Measurements from ENCODE around the gene ZBTB2.

ZBTB2 gene

GRCh38 chr6:151341476-151342195 lies 49.7 kb downstream of the ZBTB2 start:
- TF ChIP-seq, protein P1, sequence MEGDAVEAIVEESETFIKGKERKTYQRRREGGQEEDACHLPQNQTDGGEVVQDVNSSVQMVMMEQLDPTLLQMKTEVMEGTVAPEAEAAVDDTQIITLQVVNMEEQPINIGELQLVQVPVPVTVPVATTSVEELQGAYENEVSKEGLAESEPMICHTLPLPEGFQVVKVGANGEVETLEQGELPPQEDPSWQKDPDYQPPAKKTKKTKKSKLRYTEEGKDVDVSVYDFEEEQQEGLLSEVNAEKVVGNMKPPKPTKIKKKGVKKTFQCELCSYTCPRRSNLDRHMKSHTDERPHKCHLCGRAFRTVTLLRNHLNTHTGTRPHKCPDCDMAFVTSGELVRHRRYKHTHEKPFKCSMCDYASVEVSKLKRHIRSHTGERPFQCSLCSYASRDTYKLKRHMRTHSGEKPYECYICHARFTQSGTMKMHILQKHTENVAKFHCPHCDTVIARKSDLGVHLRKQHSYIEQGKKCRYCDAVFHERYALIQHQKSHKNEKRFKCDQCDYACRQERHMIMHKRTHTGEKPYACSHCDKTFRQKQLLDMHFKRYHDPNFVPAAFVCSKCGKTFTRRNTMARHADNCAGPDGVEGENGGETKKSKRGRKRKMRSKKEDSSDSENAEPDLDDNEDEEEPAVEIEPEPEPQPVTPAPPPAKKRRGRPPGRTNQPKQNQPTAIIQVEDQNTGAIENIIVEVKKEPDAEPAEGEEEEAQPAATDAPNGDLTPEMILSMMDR (IDR thresholded peaks at IDR 0.05; ENCODE audit: borderline replicate concordance, control extremely low read depth, extremely low read depth, insufficient read depth, missing control alignments) = no peak
- in situ Hi-C loops (cut with MboI; ENCODE audit: low sequenced_read_pairs, unreplicated experiment) = no loop called here
- DNase-seq (ENCODE audit: low spot score) = no peak

DNA sequence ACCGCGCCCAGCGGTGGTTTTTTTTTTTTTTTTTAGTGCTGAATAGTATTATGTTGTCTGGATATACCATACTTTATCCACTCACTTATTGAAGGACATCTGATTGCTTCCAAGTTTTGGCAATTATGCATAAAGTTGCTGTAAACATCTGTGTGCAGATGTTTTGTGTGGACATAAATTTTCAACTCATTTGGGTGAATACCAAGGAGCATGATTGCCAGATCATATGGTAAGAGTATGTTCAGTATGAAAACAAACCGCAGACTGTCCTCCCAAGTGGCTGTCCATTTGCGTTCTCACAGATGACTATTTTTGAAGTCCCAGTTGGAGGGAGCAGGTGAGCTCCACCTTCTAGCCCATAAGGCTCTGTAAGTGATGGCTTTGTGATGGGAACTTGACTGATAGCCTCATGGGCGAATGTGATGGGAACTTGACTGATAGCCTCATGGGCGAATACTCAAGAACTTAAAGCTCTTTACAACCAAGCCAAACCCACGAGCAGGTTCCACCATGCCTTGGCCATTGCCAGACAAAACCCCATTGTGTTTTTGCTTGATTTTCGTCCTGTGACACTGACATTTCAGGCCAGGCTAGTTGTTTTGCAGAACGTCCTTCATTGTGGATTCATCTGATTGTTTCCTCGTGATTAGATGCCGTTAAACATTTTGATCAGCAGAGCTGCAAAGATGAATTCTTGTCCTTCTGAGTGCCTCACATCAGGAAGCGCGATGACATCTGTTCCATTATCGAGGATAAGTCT lies 51.0 kb downstream of the ZBTB2 start:
- no peak for DNase-seq (ENCODE audit: low spot score)
- in situ Hi-C loops (cut with MboI; ENCODE audit: low sequenced_read_pairs, unreplicated experiment) = no loop called here

GRCh38 chr6:151339369-151339768 lies 52.0 kb downstream of the ZBTB2 start:
- TF ChIP-seq, protein P1 (IDR thresholded peaks at IDR 0.05; ENCODE audit: borderline replicate concordance, control extremely low read depth, extremely low read depth, insufficient read depth, missing control alignments) = no peak
- no peak for DNase-seq (ENCODE audit: low spot score)
- in situ Hi-C loops (cut with MboI; ENCODE audit: low sequenced_read_pairs, unreplicated experiment) = loop anchor here (10.0 kb wide), 1 partner anchor 445 kb away; no protein-coding TSS in a partner anchor

More for the DNA sequence above, 51.0 kb downstream of the ZBTB2 start:
- TF ChIP-seq, protein P1 (IDR thresholded peaks at IDR 0.05; ENCODE audit: borderline replicate concordance, control extremely low read depth, extremely low read depth, insufficient read depth, missing control alignments) = no peak

DNA sequence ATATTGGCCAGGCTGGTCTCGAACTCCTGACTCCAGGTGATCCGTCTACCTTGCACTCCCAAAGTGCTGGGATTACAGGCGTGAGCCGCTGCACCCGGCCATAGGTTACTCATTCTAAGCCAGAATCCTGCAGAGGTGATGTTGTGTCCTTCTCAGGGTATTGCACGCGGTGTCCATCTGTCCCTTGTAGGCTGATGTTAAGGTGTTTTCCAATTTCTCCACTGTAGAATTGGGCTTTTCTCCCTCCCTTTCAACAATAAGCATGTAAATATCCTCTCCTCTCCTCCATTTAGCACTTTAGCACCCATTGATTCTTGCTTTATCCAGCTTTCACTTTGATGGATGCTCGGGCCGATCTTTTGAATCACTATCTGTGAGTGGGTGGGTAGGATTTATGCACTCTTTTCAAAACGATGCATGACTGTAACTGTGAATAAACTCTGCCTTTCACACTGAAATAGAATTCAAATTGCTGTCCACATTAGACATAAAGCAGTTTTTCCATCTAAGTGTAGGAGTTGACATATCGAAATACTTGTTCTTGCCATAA lies 52.6 kb downstream of the ZBTB2 start:
- TF ChIP-seq, protein P1 (IDR thresholded peaks at IDR 0.05; ENCODE audit: borderline replicate concordance, control extremely low read depth, extremely low read depth, insufficient read depth, missing control alignments) = no peak
- in situ Hi-C loops (cut with MboI; ENCODE audit: low sequenced_read_pairs, unreplicated experiment) = loop anchor here (10.0 kb wide), 1 partner anchor 444 kb away; no protein-coding TSS in a partner anchor
- DNase-seq (ENCODE audit: low spot score) = no peak

DNA sequence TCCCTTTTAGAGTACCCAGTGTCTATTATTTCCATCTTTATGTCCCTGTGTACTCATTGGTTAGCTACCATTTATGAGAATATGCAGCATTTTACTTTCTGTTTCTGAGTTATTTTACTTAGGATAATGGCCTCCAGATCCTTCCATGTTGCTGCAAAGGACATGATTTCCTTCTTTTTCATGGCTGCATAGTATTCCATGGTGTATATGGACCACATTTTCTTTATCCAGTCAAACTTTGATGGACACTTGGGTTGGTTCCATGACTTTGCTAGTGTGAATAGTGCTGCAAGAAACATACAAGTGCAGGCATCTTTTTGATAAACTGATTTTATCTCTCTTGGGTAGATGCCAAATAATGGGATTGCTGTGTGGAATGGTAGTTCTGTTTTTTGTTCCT lies 55.4 kb downstream of the ZBTB2 start:
- in situ Hi-C loops (cut with MboI; ENCODE audit: low sequenced_read_pairs, unreplicated experiment) = loop anchor here (10.0 kb wide), 1 partner anchor 441 kb away; no protein-coding TSS in a partner anchor
- DNase-seq (ENCODE audit: low spot score) = no peak
- TF ChIP-seq, protein P1 (IDR thresholded peaks at IDR 0.05; ENCODE audit: borderline replicate concordance, control extremely low read depth, extremely low read depth, insufficient read depth, missing control alignments) = no peak

- in situ Hi-C loops (cut with MboI; ENCODE audit: low sequenced_read_pairs, unreplicated experiment) = loop anchor here (10.0 kb wide), 1 partner anchor 435 kb away; no protein-coding TSS in a partner anchor
- DNase-seq (ENCODE audit: low spot score) = no peak
- TF ChIP-seq, protein P1 (IDR thresholded peaks at IDR 0.05; ENCODE audit: borderline replicate concordance, control extremely low read depth, extremely low read depth, insufficient read depth, missing control alignments) = no peak
These were observed 61.1 kb downstream of the ZBTB2 start for GRCh38 chr6:151330130-151330696.
